Activated CD8-positive, alpha-beta memory T cell treated with anti-CD3 and anti-CD28 coated beads, Interleukin-2, amount 50 U/mL, for 1 hour (primary cell): ENCODE measurements around the gene FRZB.
"Not testable (repeated sequence)": the region's sequence is repeated elsewhere in the genome, so short reads cannot be mapped to it uniquely, and the experiment has no call there.

ENCODE experiments used
- DNase-seq: peaks from one replicate; pipeline ENCODE4 v3.0.0-alpha.2; 2020; ENCODE audit errors: extremely low read depth

The FRZB gene

GRCh38 chr2:182890773-182891378 is 24.4 kb upstream of the FRZB start:
- no peak for DNase-seq

- no peak for DNase-seq
Observed at GRCh38 chr2:182890305-182890704, 23.9 kb upstream of the FRZB start.

GRCh38 chr2:182887753-182888415 is 21.4 kb upstream of the FRZB start:
- DNase-seq: no peak

- no peak for DNase-seq
Observed at GRCh38 chr2:182887093-182887492, 20.7 kb upstream of the FRZB start.

- no peak for DNase-seq
Observed at GRCh38 chr2:182885771-182886170, 19.3 kb upstream of the FRZB start.

- no peak for DNase-seq
Observed at GRCh38 chr2:182883451-182883850, 17.0 kb upstream of the FRZB start.

- DNase-seq: not testable (repeated sequence)
Observed at GRCh38 chr2:182880100-182880499, 13.7 kb upstream of the FRZB start.

GRCh38 chr2:182876653-182877052 is 10.2 kb upstream of the FRZB start:
- DNase-seq: not testable (repeated sequence)

GRCh38 chr2:182870227-182870626 is 3.8 kb upstream of the FRZB start:
- DNase-seq: no peak

- no peak for DNase-seq
Observed at GRCh38 chr2:182868054-182868796, 1.8 kb upstream of the FRZB start.

GRCh38 chr2:182867426-182868053 is 1.1 kb upstream of the FRZB start:
- no peak for DNase-seq

- no peak for DNase-seq
Observed at GRCh38 chr2:182866095-182866460, 359 bp downstream of the FRZB start.

- no peak for DNase-seq
Observed at GRCh38 chr2:182864949-182865570, 1.4 kb downstream of the FRZB start.

- DNase-seq: no peak
Observed at GRCh38 chr2:182863642-182864041, 2.8 kb downstream of the FRZB start.

- no peak for DNase-seq
Observed at GRCh38 chr2:182862091-182862490, 4.3 kb downstream of the FRZB start.

GRCh38 chr2:182860858-182861257 is 5.6 kb downstream of the FRZB start:
- DNase-seq: no peak

- no peak for DNase-seq
Observed at GRCh38 chr2:182858671-182859070, 7.8 kb downstream of the FRZB start.

GRCh38 chr2:182855376-182855775 is 11.1 kb downstream of the FRZB start:
- DNase-seq: no peak

- DNase-seq: no peak
Observed at GRCh38 chr2:182854375-182855105, 11.9 kb downstream of the FRZB start.

GRCh38 chr2:182852801-182853200 is 13.6 kb downstream of the FRZB start:
- DNase-seq: no peak

GRCh38 chr2:182852090-182852489 is 14.3 kb downstream of the FRZB start:
- DNase-seq: no peak
